GM10847 (cell line): ENCODE measurements around the gene ALDH3A2.

Source experiments
- POLR2A ChIP-seq: IDR thresholded peaks from 2 replicates; pipeline ENCODE4 v1.6.1; 2011; ENCODE audit not compliant: insufficient read length; ENCODE audit errors: extremely low read depth

Gene ALDH3A2

DNA sequence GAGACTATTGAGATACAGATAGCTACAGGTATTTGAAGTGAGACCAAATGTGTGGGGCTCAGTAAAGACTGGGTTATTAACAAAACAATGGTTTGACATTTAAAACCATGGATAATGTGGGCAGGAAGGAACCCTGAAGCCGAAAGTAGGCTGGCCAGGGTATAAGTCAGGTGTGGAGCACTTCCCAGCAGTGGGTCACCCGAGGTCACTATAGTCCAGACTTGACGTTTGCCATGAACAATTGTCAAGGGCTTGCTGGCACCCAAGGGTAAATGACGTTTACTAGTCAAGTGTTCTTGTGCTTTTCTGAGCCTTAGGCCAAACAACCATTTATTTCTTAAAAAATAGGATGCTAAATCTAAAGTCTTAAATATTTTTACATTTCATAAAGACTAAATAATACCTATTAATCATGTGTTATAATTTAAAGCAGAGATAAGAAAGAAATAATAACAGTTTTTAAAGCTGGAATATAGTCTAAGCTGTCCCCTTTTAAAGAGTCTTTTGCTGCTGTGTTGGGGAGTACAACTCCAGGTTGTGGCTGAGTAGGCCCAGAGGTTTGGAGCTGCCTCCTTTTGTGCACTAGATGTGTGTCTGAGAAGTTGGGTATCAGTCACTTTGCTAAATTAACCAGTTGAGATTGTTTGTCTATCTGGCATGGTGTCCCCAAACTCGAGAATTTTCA, 15.7 kb downstream of the ALDH3A2 start:
- TF ChIP-seq POLR2A: no peak

DNA sequence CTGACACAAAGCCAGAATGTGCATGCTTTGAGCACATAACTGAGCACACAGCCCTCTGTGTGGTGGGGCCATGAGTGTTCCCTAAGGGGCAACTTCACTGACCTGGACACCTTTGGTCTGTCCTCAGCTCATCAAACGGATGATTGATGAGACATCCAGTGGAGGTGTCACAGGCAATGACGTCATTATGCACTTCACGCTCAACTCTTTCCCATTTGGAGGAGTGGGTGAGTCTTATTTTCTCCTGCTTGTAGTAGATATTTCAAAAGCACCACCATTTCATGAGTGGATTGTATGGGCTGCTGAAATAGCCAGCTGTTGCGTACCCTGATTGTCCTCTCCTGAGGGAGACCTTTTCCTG, 16.2 kb downstream of the ALDH3A2 start:
- no peak for TF ChIP-seq POLR2A

DNA sequence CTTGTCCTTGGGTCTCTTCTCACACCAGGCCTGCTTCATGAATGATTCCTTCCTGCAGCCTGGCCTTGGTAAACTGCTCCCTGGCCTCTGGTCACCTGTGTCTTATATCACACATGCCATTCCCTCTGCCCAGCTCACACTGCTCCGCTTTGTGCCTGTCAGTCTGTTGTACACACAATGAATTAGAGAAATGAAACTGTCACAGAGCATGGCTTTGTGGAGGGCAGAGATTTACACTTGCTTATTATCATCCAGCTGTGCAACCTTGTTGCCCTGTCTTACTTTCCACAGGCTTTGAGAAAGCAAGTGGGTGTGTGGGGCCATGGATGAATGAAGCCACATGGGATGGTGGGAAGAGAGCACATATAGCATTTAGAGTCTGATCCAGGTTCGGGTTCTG, 22.4 kb downstream of the ALDH3A2 start:
- no peak for TF ChIP-seq POLR2A

DNA sequence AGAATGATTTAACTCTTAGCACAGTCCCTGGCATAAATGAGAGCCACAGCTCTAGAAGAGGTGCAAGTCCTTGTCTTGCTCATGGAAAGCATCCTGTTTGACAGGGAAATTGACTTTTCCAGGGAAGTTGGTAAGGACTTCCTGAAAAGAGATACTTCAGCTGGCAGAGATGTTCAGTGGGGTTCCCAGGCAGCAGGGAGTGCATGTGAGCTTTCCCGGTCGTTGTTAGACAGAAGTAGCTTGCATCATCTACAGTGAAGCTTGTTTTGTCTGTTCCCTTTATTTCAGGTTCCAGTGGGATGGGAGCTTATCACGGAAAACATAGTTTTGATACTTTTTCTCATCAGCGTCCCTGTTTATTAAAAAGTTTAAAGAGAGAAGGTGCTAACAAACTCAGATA, 22.9 kb downstream of the ALDH3A2 start:
- TF ChIP-seq POLR2A: no peak

DNA sequence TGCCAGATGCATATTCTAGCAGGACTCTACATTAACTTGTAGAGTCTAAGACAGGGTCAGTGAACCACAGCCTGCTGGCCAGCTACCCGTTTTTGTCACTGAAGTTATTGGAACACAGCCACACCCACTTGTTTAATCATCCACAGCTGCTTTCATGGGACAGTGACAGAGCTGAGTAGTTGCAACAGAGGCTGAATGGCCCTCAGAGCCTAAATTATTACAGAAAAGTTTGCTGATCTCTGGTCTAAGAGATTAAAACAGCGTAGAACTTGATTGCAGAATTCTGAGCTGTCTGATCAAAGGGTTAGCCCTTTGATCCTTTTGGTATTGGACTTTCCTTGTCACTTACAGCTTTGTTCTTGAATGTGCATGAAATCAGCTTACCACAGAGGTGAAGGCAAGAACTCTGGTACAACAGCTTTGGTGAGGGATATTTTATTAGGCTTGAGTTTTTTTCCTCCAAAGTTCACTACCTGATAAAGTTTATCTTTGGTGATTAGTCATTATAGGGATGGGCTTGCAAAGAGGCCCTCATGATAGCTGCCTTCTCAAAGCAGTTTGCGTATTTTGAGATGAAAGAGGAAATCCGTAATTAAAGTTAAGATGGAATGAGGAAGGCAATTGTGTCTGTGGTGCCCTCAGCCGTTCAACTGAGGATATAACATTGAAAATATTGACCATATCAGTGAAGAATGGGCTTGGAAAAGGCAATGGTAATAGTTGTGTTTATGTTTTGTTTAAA, 23.6 kb downstream of the ALDH3A2 start:
- TF ChIP-seq POLR2A: no peak

DNA sequence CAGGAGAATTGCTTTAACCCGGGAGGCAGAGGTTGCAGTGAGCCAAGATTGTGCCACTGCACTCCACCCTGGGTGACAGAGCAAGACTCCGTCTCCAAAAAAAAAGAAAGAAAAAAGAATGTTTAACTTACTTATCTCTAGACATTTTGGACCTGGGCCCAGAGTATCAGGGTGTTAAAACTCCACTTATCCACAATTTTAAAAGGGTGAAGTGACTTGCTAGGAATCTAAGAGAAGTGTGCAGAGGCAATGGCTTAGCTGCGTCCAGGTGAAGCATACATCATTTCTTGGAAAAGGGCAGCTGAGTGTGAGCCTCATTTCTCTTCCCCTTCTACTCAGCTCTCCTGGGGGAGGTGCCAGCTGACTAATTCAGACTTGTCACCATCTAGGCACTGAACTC, 25.1 kb downstream of the ALDH3A2 start:
- TF ChIP-seq POLR2A: no peak

DNA sequence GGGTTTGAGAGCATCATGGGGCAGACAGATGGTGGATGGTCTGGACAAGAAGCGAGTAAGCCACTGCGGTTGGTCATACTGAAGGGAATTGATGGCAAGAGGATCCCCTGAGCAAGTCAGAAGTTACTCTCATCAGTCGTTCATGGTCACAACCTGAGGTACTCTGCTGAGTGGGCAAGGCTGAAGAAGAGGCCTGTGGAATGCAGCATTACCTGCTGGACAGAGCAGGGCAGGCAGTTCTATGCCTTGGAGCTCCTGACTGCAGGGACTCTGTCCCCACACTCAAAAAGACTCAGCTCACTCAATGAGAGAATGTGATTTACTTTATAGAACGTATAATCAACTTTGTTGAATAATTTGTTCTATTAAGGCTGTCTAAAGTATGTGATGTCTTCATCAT, 28.3 kb downstream of the ALDH3A2 start:
- no peak for TF ChIP-seq POLR2A

DNA sequence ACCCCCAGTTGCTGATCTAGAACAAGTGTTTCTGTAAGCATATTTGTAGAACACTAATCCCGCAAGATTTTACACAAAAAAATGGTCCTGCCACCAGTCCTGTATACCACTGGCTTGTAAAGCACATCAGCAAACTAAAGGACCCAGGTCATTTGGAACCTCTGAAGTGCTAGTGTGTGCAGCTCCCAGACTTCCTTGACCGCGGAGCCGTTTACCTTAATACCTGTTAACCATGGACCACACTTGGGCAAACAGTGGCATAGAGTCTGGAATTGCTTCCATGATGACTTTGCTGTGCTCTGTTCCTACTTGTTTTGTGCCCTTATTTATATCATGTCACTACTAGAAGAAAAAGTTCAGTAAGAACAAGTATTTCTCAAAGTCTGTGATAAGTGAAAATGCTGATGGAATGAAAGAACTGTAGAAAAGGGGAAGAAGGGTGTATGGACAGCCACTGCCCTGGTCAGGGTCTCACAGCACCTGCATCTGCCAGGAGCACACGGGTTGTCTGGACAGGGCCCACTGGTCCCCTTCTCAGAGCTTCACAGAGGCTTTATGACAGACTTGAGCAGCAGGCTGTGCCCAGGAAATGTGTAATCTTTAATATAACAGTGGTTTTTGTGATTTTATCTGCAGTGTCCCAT, 29.3 kb downstream of the ALDH3A2 start:
- TF ChIP-seq POLR2A: no peak

DNA sequence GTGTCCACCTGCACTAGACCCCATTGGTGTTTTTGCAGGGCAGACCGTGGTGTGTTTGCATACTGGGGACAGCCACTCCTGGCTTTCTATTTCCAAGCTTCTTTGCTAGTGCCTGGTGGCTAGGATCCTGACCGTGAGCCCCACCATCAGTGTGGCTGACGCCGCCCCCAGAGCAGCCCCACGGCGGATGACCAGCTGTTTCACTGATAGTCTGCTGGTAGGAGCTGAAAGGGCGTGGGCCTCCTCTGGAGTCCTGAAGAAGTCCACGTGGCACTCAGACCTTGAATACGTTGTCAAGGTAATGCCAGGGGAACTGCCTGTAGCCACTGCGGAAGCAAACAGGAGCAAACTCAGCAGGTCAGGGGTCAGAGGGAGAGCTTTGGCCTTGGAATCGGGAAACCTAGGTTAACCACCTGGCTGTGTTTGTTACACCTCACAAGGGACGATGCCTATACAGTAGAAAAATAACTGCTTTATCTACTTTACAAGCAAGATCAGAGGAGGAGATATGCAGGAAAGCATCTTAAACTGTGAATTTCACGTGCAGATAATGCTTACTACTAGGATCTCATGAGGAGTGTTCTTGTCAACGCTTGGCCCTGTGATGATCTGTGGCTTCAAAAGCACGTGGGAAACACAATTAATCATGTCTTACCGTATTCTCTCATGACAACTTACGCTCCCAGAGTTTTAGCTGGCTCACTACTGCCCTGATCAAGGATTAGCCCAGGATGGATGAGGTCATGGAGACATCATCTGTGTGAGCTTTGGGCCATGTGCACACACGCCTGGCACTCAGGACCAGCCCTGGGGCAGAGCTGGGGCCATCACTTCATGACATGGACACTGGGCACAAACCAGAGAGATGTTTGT, 30.3 kb downstream of the ALDH3A2 start:
- TF ChIP-seq POLR2A: no peak

DNA sequence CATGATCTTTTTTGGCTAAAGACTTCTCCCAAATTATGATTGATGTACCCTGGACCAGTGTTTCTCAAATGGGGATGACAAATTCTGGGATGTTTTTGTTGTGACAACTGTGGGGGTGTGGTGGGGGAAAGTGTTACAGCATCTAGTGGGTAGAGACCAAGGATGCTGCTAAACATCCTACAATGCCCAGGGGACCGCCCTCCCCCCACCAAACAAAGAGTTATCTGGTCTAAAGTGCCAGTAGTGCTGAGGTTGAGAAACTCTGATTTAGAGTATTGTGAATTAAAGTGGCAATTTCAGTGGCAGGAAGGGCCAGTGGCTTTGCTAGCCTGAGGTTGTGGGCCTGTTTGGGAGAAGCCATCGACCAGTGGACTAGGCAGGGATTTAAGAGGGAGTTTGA, 34.6 kb downstream of the ALDH3A2 start:
- TF ChIP-seq POLR2A: no peak

DNA sequence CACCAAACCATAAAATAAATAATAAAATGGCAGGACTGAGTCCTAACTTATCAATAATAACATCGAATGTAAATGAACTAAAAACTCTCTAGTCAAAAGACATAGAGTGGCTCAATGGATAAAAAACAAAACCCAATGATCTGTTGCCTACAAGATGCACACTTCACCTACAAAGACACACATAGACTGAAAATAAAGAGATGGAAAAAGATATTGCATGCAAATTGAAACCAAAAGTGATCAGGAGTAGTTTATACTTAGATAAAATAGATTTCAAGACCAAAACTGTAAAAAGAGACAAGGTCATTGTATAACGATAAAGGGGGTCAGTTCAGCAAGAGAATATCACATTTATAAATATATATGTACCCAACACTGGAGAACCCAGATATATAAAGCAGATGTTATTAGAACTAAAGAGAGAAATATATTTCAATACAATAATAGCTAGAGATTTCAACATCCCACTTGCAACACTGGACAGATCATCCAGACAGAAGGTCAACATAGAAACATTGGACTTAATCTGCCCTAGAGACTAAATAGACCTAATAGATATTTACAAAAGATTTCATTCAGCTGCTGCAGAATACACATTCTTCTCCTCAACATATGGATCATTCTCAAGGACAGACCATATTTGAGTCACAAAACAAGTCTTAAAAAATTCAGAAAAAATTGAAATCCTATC, 38.0 kb downstream of the ALDH3A2 start:
- no peak for TF ChIP-seq POLR2A

DNA sequence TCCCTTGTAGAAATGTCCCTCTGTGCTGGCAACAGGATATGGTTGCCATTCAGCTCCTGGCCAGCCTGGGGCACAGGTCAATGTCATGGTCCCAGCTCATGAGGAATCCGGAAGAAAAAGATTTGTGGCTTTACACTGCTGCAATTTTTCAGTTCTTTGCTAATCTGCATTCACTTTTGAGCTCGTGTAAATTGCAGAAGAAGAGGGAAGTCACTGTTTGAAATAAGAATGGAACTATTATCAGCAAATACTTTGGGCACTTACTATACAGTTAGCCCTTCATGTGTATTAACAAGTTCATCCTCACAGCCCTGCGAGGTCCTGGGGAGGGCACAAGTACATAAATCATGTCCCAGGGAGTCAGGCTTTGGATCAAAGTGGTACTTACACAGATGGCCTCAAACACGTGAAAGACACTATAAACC, 53.7 kb downstream of the ALDH3A2 start:
- TF ChIP-seq POLR2A: no peak

DNA sequence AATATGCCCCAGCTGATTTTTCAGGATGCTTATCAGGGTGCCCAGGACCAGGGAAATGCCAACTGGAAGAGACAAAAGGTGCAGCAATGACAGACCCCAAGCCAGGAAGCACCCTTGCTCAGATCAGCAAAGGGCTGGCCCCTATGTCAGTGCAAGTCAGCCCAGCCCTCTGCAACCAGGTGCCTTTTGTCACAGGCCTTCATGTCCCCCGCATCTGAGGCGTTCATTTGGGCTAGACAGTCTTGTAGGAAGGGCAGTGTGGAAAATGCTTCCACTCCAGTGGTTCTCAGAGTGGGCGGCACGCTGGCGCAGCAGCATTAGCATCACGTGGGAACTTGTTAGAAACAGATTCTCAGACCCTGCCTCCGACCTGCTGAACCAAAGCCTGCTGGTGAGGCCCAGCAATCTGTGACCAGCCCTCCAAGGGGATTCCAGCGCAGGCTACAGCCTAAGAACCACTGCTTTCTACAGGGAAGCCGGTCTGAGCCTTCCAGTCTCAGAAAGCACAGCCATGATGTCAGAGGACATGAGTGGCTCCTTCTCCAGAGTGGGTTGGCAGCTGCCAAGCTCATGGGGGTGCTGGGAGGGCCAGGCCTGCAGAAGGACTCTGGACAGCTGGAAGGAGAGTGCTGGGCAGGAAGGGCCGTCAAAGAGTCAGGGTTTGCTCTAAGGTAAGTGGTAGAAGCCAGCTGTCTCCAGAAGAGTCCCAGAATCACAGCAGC, 54.7 kb downstream of the ALDH3A2 start:
- no peak for TF ChIP-seq POLR2A
